Neural progenitor cell (in vitro differentiated cells): ENCODE data around the gene DEPDC1. TPM values are rescaled to one million over a fixed set of nuclear protein-coding genes. Genes with fewer than 3 reads are reported as not detected.
"Not testable (repeated sequence)": the region's sequence is repeated elsewhere in the genome, so short reads cannot be mapped to it uniquely, and the experiment has no call there.

Experiments used
- DNase-seq: peaks from one replicate; pipeline ENCODE4 v3.0.0-alpha.2; 2016; ENCODE audit warnings: low spot score
- H2AFZ ChIP-seq: fragments of 200-600 bp; sonication (generic); replicated peaks from 2 replicates; pipeline ENCODE4 v1.6.1; 2016; ENCODE audit warnings: antibody characterized with exemption
- H3F3A ChIP-seq: fragments of 200-600 bp; sonication (generic); 2 replicates; pipeline ENCODE4 v1.6.1; 2016; ENCODE audit warnings: antibody characterized with exemption, low read depth
- H3K27ac ChIP-seq: fragments of 200-600 bp; sonication (generic); 2 replicates; pipeline ENCODE4 v1.5.1; 2016; ENCODE audit warnings: mild to moderate bottlenecking
- H3K27me3 ChIP-seq: fragments of 200-600 bp; sonication (generic); 2 replicates; pipeline ENCODE4 v1.6.1; 2016; ENCODE audit warnings: mild to moderate bottlenecking, moderate library complexity
- H3K36me3 ChIP-seq: fragments of 200-600 bp; sonication (generic); 2 replicates; pipeline ENCODE4 v1.5.1; 2016
- H3K4me1 ChIP-seq: fragments of 200-600 bp; sonication (generic); 2 replicates; pipeline ENCODE4 v1.6.1; 2016; ENCODE audit warnings: mixed run types
- H3K4me2 ChIP-seq: fragments of 200-600 bp; sonication (generic); 2 replicates; pipeline ENCODE4 v1.6.1; 2016
- H3K4me3 ChIP-seq: fragments of 200-600 bp; sonication (generic); 2 replicates; pipeline ENCODE4 v1.5.1; 2016
- H3K79me2 ChIP-seq: fragments of 200-600 bp; sonication (generic); 2 replicates; pipeline ENCODE4 v1.6.1; 2016; ENCODE audit warnings: low read depth
- H3K9ac ChIP-seq: fragments of 200-600 bp; sonication (generic); 2 replicates; pipeline ENCODE4 v1.6.1; 2016
- H3K9me3 ChIP-seq: fragments of 200-600 bp; sonication (generic); 2 replicates; pipeline ENCODE4 v1.5.1; 2016; ENCODE audit warnings: low read depth
- H4K20me1 ChIP-seq: fragments of 200-600 bp; sonication (generic); 2 replicates; pipeline ENCODE4 v1.6.1; 2016; ENCODE audit warnings: low read depth
- H3K27ac Mint-ChIP-seq: 3 replicates; pipeline ENCODE4 v1.8.0; 2021; ENCODE audit warnings: mixed read lengths
- H3K27me3 Mint-ChIP-seq: 2 replicates; pipeline ENCODE4 v1.8.0; 2022; ENCODE audit warnings: low read depth, mild to moderate bottlenecking, inconsistent platforms, moderate library complexity, mixed read lengths; ENCODE audit not compliant: insufficient read depth
- H3K36me3 Mint-ChIP-seq: 3 replicates; pipeline ENCODE4 v1.8.0; 2021; ENCODE audit warnings: mixed read lengths
- H3K4me1 Mint-ChIP-seq: 3 replicates; pipeline ENCODE4 v1.8.0; 2021; ENCODE audit warnings: mixed read lengths
- H3K4me3 Mint-ChIP-seq: 3 replicates; pipeline ENCODE4 v1.8.0; 2021; ENCODE audit warnings: mild to moderate bottlenecking, moderate library complexity, mixed read lengths
- H3K9me3 Mint-ChIP-seq: 3 replicates; pipeline ENCODE4 v1.8.0; 2020; ENCODE audit warnings: mixed read lengths
- CTCF ChIP-seq: fragments of 200-600 bp; sonication (generic); IDR thresholded peaks from 2 replicates; pipeline ENCODE4 v1.5.1; 2017; ENCODE audit warnings: antibody characterized with exemption, mild to moderate bottlenecking
- EZH2 ChIP-seq: fragments of 200-600 bp; sonication (generic); IDR thresholded peaks from 2 replicates; pipeline ENCODE4 v1.6.1; 2017; ENCODE audit warnings: antibody characterized with exemption, mild to moderate bottlenecking, moderate library complexity
- EZH2phosphoT487 ChIP-seq: fragments of 200-600 bp; sonication (generic); IDR thresholded peaks from 2 replicates; pipeline ENCODE4 v1.6.1; 2017; ENCODE audit warnings: antibody characterized with exemption
- total RNA-seq: library from RNA; depleted of rRNA; stranded (reverse); fragments of >200 nt; gene quantifications from 2 replicates; pipeline ENCODE4 v1.2.3, GENCODE V29; 2015; ENCODE audit warnings: low replicate concordance

The DEPDC1 gene
- total RNA-seq, 1 donor from 2014 or later: 144 TPM

- Histone ChIP-seq H3K27ac (no peak overlapping the region), H3K9ac (no peak overlapping the region), H3K36me3 (peaks cover 35% of the 10 kb centered on the region), H3K4me1 (no peaks in the 10 kb centered on the region), H2AFZ (no peak overlapping the region), H3K79me2 (no peaks in the 10 kb centered on the region), H4K20me1 (no peaks in the 10 kb centered on the region), H3F3A (peaks cover 17% of the 10 kb centered on the region), H3K27me3 (no peaks in the 10 kb centered on the region), H3K9me3 (no peaks in the 10 kb centered on the region), H3K4me3 (no peak overlapping the region), H3K4me2 (no peak overlapping the region)
- TF ChIP-seq CTCF: no peak
- TF ChIP-seq EZH2phosphoT487: no peak
- no peak for TF ChIP-seq EZH2
- H3K9me3 Mint-ChIP-seq: no peaks in the 10 kb centered on the region
- H3K27ac Mint-ChIP-seq: no peak overlapping the region
- DNase-seq: no peak
- peaks cover 54% of the 10 kb centered on the region for H3K36me3 Mint-ChIP-seq
- H3K4me3 Mint-ChIP-seq: no peak overlapping the region
- no peaks in the 10 kb centered on the region for H3K27me3 Mint-ChIP-seq
- no peaks in the 10 kb centered on the region for H3K4me1 Mint-ChIP-seq
Observed at GRCh38 chr1:68479501-68479900, 17.4 kb downstream of the DEPDC1 start.

GRCh38 chr1:68478662-68479061 is 18.2 kb downstream of the DEPDC1 start:
- no peak for TF ChIP-seq EZH2phosphoT487
- no peak for TF ChIP-seq CTCF
- no peak for TF ChIP-seq EZH2
- Histone ChIP-seq H2AFZ (no peak overlapping the region), H3F3A (peaks cover 24% of the 10 kb centered on the region), H3K27ac (no peak overlapping the region), H3K9ac (no peak overlapping the region), H3K36me3 (peaks cover 28% of the 10 kb centered on the region), H3K4me2 (no peak overlapping the region), H4K20me1 (no peaks in the 10 kb centered on the region), H3K9me3 (no peaks in the 10 kb centered on the region), H3K27me3 (no peaks in the 10 kb centered on the region), H3K4me1 (no peaks in the 10 kb centered on the region), H3K79me2 (no peaks in the 10 kb centered on the region), H3K4me3 (no peak overlapping the region)
- Mint-ChIP-seq H3K27ac (no peak overlapping the region), H3K36me3 (peaks cover 56% of the 10 kb centered on the region), H3K27me3 (peaks cover 2% of the 10 kb centered on the region), H3K4me1 (no peaks in the 10 kb centered on the region), H3K9me3 (no peaks in the 10 kb centered on the region), H3K4me3 (no peak overlapping the region)
- DNase-seq: no peak

- not testable (repeated sequence) for H4K20me1 ChIP-seq, DNase-seq, H3K4me2 ChIP-seq, H3K27me3 ChIP-seq, H3K27ac ChIP-seq, H3K27ac Mint-ChIP-seq, H3K9ac ChIP-seq, H3K27me3 Mint-ChIP-seq, H2AFZ ChIP-seq, H3K4me3 Mint-ChIP-seq, H3K4me1 Mint-ChIP-seq, H3K9me3 Mint-ChIP-seq, H3K4me3 ChIP-seq, H3K9me3 ChIP-seq, H3K4me1 ChIP-seq, H3K79me2 ChIP-seq
- Histone ChIP-seq H3K36me3 (peaks cover 23% of the 10 kb centered on the region), H3F3A (peaks cover 34% of the 10 kb centered on the region)
- peaks cover 48% of the 10 kb centered on the region for H3K36me3 Mint-ChIP-seq
Observed at GRCh38 chr1:68476626-68477025, 20.3 kb downstream of the DEPDC1 start.

- H3K9ac ChIP-seq: no peak overlapping the region
Observed at GRCh38 chr1:68473060-68473459, 23.8 kb downstream of the DEPDC1 start.

More at GRCh38 chr1:68473060-68473459, 23.8 kb downstream of the DEPDC1 start:
- H3K27ac Mint-ChIP-seq: no peak overlapping the region
- peaks cover 10% of the 10 kb centered on the region for H3K4me1 ChIP-seq
- H3K79me2 ChIP-seq: no peaks in the 10 kb centered on the region
- H4K20me1 ChIP-seq: no peaks in the 10 kb centered on the region
- peaks cover 2% of the 10 kb centered on the region for H3K27me3 Mint-ChIP-seq
- H3K4me3 ChIP-seq: no peak overlapping the region
- H3K4me2 ChIP-seq: no peak overlapping the region
- H3F3A ChIP-seq: peaks cover 31% of the 10 kb centered on the region
- no peak overlapping the region for H3K4me3 Mint-ChIP-seq
- no peaks in the 10 kb centered on the region for H3K27me3 ChIP-seq
- H2AFZ ChIP-seq: no peak overlapping the region
- DNase-seq: no peak
- H3K36me3 ChIP-seq: peaks cover 23% of the 10 kb centered on the region
- H3K4me1 Mint-ChIP-seq: no peaks in the 10 kb centered on the region
- H3K27ac ChIP-seq: peak overlapping the region; percentile 67
- peaks cover 5% of the 10 kb centered on the region for H3K9me3 Mint-ChIP-seq
- no peaks in the 10 kb centered on the region for H3K9me3 ChIP-seq
- TF ChIP-seq EZH2phosphoT487 (no peak), EZH2 (no peak), CTCF (no peak)
- peaks cover 25% of the 10 kb centered on the region for H3K36me3 Mint-ChIP-seq
